Mononuclear cell (primary cell): Measurements from ENCODE around the gene OR2C3. TPM values are rescaled to one million over a fixed set of nuclear protein-coding genes. Genes with fewer than 3 reads are reported as not detected.
"Not testable (repeated sequence)": the region's sequence is repeated elsewhere in the genome, so short reads cannot be mapped to it uniquely, and the experiment has no call there.

ENCODE experiments used
- H3K27me3 ChIP-seq: 2 replicates; pipeline ENCODE4 v1.6.0; 2011; ENCODE audit warnings: low read length, control low read depth; ENCODE audit not compliant: insufficient read depth
- H3K4me1 ChIP-seq: 2 replicates; pipeline ENCODE4 v1.5.1; 2011; ENCODE audit warnings: mild to moderate bottlenecking, low read length, control low read depth; ENCODE audit not compliant: insufficient read depth
- H3K4me3 ChIP-seq: 2 replicates; pipeline ENCODE4 v1.5.1; 2011; ENCODE audit warnings: mild to moderate bottlenecking, low read length, moderate library complexity
- H3K9me3 ChIP-seq: 2 replicates; pipeline ENCODE4 v1.5.1; 2011; ENCODE audit warnings: low read depth, mild to moderate bottlenecking, control low read depth, low read length
- total RNA-seq: library from RNA; depleted of rRNA; stranded (reverse); fragments of >200 nt; gene quantifications from one replicate; pipeline ENCODE4 v1.2.3, GENCODE V29; 2012

Gene OR2C3
- total RNA-seq, 1 donor = under 0.01 TPM

GRCh38 chr1:247482747-247483146, 53.5 kb downstream of the OR2C3 start:
- Histone ChIP-seq H3K27me3 (no peaks in the 10 kb centered on the region), H3K4me3 (no peak overlapping the region), H3K4me1 (no peaks in the 10 kb centered on the region), H3K9me3 (no peaks in the 10 kb centered on the region)

GRCh38 chr1:247476328-247477058, 59.7 kb downstream of the OR2C3 start:
- not testable (repeated sequence) for H3K4me1 ChIP-seq, H3K4me3 ChIP-seq, H3K27me3 ChIP-seq, H3K9me3 ChIP-seq

- H3K9me3 ChIP-seq = no peaks in the 10 kb centered on the region
- H3K4me3 ChIP-seq = no peak overlapping the region
- H3K4me1 ChIP-seq = peaks cover 4% of the 10 kb centered on the region
- H3K27me3 ChIP-seq = no peaks in the 10 kb centered on the region
These were observed 60.4 kb downstream of the OR2C3 start for GRCh38 chr1:247475793-247476192.

Other genes starting within 250 kb of the OR2C3 start
- 13.1 TPM for gene ZNF496, start 204.6 kb downstream of the OR2C3 start, total RNA-seq
- 648 TPM for gene NLRP3, start 120.3 kb downstream of the OR2C3 start, total RNA-seq
- 0.10 TPM for gene OR2B11, start 78.3 kb downstream of the OR2C3 start, total RNA-seq
- 1.7 TPM for gene GCSAML, start 12.7 kb upstream of the OR2C3 start, total RNA-seq
- not detected for gene OR2G2, start 51.9 kb upstream of the OR2C3 start, total RNA-seq
- not detected for gene OR2G3, start 69.1 kb upstream of the OR2C3 start, total RNA-seq
- 0.21 TPM for gene OR13G1, start 143.3 kb upstream of the OR2C3 start, total RNA-seq
- gene OR6F1, start 180.2 kb upstream of the OR2C3 start, total RNA-seq = not detected
- gene OR14K1, start 202.2 kb upstream of the OR2C3 start, total RNA-seq = not detected
- gene OR14A2, start 211.7 kb upstream of the OR2C3 start, total RNA-seq = not detected
- not detected for gene OR1C1, start 224.1 kb upstream of the OR2C3 start, total RNA-seq